Urinary bladder (tissue), 4 donors: ENCODE results near the gene C6orf47. TPM values are rescaled to one million over a fixed set of nuclear protein-coding genes. Genes with fewer than 3 reads are reported as not detected.
A peak's percentile ranks its signal among the peaks of the same experiment; 100 is the strongest.
"Not testable (repeated sequence)": the region's sequence is repeated elsewhere in the genome, so short reads cannot be mapped to it uniquely, and the experiment has no call there.

Experiments used
- DNase-seq: peaks from one replicate; pipeline ENCODE4 v3.0.0-alpha.2; 2015; ENCODE audit errors: extremely low spot score
- H3K27ac ChIP-seq: one replicate; pipeline ENCODE4 v1.5.1; 2013; ENCODE audit warnings: low read depth, mild to moderate bottlenecking, moderate library complexity
- H3K36me3 ChIP-seq: one replicate; pipeline ENCODE4 v1.6.1; 2013; ENCODE audit warnings: mild to moderate bottlenecking, moderate library complexity; ENCODE audit not compliant: insufficient read depth
- H3K4me1 ChIP-seq: one replicate; pipeline ENCODE4 v1.6.1; 2013; ENCODE audit warnings: mild to moderate bottlenecking, moderate library complexity; ENCODE audit not compliant: insufficient read depth
- H3K4me3 ChIP-seq: one replicate; pipeline ENCODE4 v1.5.1; 2013; ENCODE audit warnings: low read depth, low read length
- WGBS: extraction: QIAGEN DNeasy Blood & Tissue Kit; methylation state at CpG from one replicate; pipeline ENCODE4 v1.1.7; 2013; 5-methylcytosine and 5-hydroxymethylcytosine counted together
- polyA plus RNA-seq: library from polyadenylated mRNA; stranded (reverse); fragments of 200-250 nt; gene quantifications from one replicate; pipeline ENCODE4 v1.2.3, GENCODE V29; 2013
- total RNA-seq: library from RNA; depleted of rRNA; stranded (reverse); fragments of >200 nt; gene quantifications from one replicate; pipeline ENCODE4 v1.2.3, GENCODE V29; 2014
- donor health status: healthy with polysubstance abuse.
- donor health status: healthy.

Gene C6orf47
- total RNA-seq (17.6 TPM), polyA plus RNA-seq (29.7 TPM)

GRCh38 chr6:31660381-31661261, at the start of gene C6orf47:
TSS of gene C6orf47 (minus strand) at chr6:31660778. CDS start at chr6:31659947, 831 bp downstream.
- Histone ChIP-seq H3K4me1 (peaks cover 3% of the 10 kb centered on the region), H3K27ac (peak within 1 kb of the TSS; percentile 92), H3K4me3 (peak within 1 kb of the TSS; percentile 81), H3K36me3 (no peaks in the 10 kb centered on the region)
- peak; percentile 54 for DNase-seq
- under 1% methylated on average over 52 of the region's 52 CpGs for WGBS

GRCh38 chr6:31709157-31709556, 48.6 kb upstream of the C6orf47 start:
- H3K4me1 ChIP-seq, H3K36me3 ChIP-seq, H3K4me3 ChIP-seq, H3K27ac ChIP-seq, DNase-seq: not testable (repeated sequence)
- WGBS = 91% methylated on average over 11 of the region's 11 CpGs

- Histone ChIP-seq H3K36me3 (no peaks in the 10 kb centered on the region), H3K4me1 (no peaks in the 10 kb centered on the region), H3K4me3 (no peak overlapping the region), H3K27ac (no peak overlapping the region)
- DNase-seq = no peak
- WGBS = 93% methylated on average over 3 of the region's 3 CpGs
These were observed 47.6 kb upstream of the C6orf47 start for GRCh38 chr6:31708224-31708623.

- Histone ChIP-seq H3K4me3 (no peak overlapping the region), H3K4me1 (no peaks in the 10 kb centered on the region), H3K36me3 (no peaks in the 10 kb centered on the region), H3K27ac (no peak overlapping the region)
- 88% methylated on average over 10 of the region's 10 CpGs for WGBS
- DNase-seq = no peak
These were observed 47.1 kb upstream of the C6orf47 start for GRCh38 chr6:31707701-31708100.

GRCh38 chr6:31706599-31706998, 46.0 kb upstream of the C6orf47 start, which contains the start of gene LY6G6F:
TSS of gene LY6G6F (plus strand) at chr6:31706866. CDS start at chr6:31706907, 41 bp downstream.
- DNase-seq = no peak
- WGBS = 46% methylated on average over 3 of the region's 3 CpGs
- Histone ChIP-seq H3K4me1 (no peaks in the 10 kb centered on the region), H3K36me3 (no peaks in the 10 kb centered on the region), H3K4me3 (no peak within 1 kb of the TSS), H3K27ac (no peak within 1 kb of the TSS)

- Histone ChIP-seq H3K36me3 (no peaks in the 10 kb centered on the region), H3K27ac (no peak overlapping the region), H3K4me1 (no peaks in the 10 kb centered on the region), H3K4me3 (no peak overlapping the region)
- WGBS = 91% methylated on average over 6 of the region's 6 CpGs
- DNase-seq = no peak
These were observed 45.4 kb upstream of the C6orf47 start for GRCh38 chr6:31705931-31706330.

- Histone ChIP-seq H3K4me3 (peak within 1 kb of the TSS; percentile 70), H3K4me1 (no peaks in the 10 kb centered on the region), H3K36me3 (no peaks in the 10 kb centered on the region), H3K27ac (peak within 1 kb of the TSS; percentile 97)
- under 1% methylated on average over 54 of the region's 54 CpGs for WGBS
- peak; percentile 97 for DNase-seq
These were observed 42.5 kb upstream of the C6orf47 start, which contains the start of gene ABHD16A for GRCh38 chr6:31702819-31703716. TSS of gene ABHD16A (minus strand) at chr6:31703324. CDS start at chr6:31703281, 43 bp downstream.

GRCh38 chr6:31702405-31702818, 41.8 kb upstream of the C6orf47 start:
- Histone ChIP-seq H3K4me1 (no peaks in the 10 kb centered on the region), H3K36me3 (no peaks in the 10 kb centered on the region), H3K27ac (peak overlapping the region; percentile 97), H3K4me3 (peak overlapping the region; percentile 70)
- under 1% methylated on average over 10 of the region's 10 CpGs for WGBS
- DNase-seq = no peak

GRCh38 chr6:31701666-31702404, 41.3 kb upstream of the C6orf47 start:
- 23% methylated on average over 7 of the region's 7 CpGs for WGBS
- H3K27ac ChIP-seq = no peak overlapping the region
- no peaks in the 10 kb centered on the region for H3K36me3 ChIP-seq
- H3K4me1 ChIP-seq = no peaks in the 10 kb centered on the region
- H3K4me3 ChIP-seq = peak overlapping the region; percentile 70
- no peak for DNase-seq

- no peak for DNase-seq
- no peak overlapping the region for H3K27ac ChIP-seq
These were observed 40.3 kb upstream of the C6orf47 start for GRCh38 chr6:31700740-31701401.

GRCh38 chr6:31697555-31697954, 37.0 kb upstream of the C6orf47 start:
- no peak overlapping the region for H3K4me3 ChIP-seq
- H3K36me3 ChIP-seq = no peaks in the 10 kb centered on the region
- WGBS = 49% methylated on average over 3 of the region's 3 CpGs
- no peak for DNase-seq
- no peak overlapping the region for H3K27ac ChIP-seq
- no peaks in the 10 kb centered on the region for H3K4me1 ChIP-seq

More at GRCh38 chr6:31700740-31701401, 40.3 kb upstream of the C6orf47 start:
- Histone ChIP-seq H3K4me1 (no peaks in the 10 kb centered on the region), H3K4me3 (no peak overlapping the region), H3K36me3 (no peaks in the 10 kb centered on the region)
- 86% methylated on average over 5 of the region's 5 CpGs for WGBS

- Histone ChIP-seq H3K27ac (no peak overlapping the region), H3K36me3 (peaks cover 5% of the 10 kb centered on the region), H3K4me1 (no peaks in the 10 kb centered on the region), H3K4me3 (no peak overlapping the region)
- WGBS = 91% methylated on average over 6 of the region's 6 CpGs
- DNase-seq = no peak
These were observed 33.0 kb upstream of the C6orf47 start for GRCh38 chr6:31693535-31693934.
